ENCODE results near the gene ADPRHL1.
A peak's percentile ranks its signal among the peaks of the same experiment; 100 is the strongest.
"Not testable (repeated sequence)": the region's sequence is repeated elsewhere in the genome, so short reads cannot be mapped to it uniquely, and the experiment has no call there.

The ADPRHL1 gene

DNA sequence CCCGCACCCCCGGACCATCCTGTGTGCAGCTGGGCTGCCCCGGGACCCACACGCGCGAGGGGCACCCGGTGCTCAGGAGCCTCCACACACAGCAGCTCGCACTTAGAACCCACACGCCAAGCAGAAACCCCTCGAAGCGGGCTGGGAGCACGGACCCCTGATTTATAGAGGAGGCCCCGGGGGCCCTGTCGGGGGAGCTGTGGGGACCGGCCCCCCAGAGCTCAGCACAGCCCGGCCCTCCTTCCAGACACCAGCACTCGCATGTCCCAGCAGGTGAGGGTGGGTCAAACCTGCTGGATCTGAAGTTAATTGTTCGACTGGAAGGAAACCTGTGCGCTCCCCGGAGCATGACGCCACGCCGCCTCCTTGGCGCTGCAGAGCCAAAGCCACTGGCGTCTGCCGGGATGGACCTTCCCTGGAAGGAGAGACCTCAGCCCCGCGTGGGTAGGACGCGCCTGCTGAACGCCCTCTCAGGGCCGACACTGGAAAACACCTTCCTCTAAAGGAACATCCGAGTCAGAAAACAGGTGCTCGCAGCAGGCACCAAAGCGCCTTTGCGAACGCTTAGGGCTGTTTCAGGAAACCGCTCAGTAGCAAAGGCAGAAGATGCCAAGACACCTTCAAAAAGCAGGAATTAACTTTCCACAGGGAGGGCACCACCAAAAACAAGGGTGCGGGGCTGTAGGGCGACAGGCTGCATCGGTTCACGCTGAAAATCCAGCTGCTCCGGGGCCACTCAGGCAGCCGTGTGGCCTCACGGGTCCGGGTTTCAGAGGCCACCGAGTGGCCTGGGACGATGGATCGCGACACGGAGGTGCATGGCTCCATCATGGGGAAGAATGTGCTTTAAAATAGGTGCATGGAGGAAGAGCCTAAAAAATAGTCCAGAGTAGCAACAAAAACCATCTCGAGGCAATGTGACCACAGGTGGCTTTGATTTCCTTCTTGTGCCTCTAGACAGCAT is 51.6 kb downstream of the ADPRHL1 start:
- no peak for DNase-seq (ENCODE audit: low spot score in 2 of 2)
- no peak for ATAC-seq
- H3K9me3 Mint-ChIP-seq = no peaks in the 10 kb centered on the region
- H3K36me3 Mint-ChIP-seq = no peaks in the 10 kb centered on the region
- H3K27ac Mint-ChIP-seq = no peak overlapping the region
- no peak overlapping the region for H3K4me3 Mint-ChIP-seq
- H3K4me1 Mint-ChIP-seq = no peaks in the 10 kb centered on the region

DNA sequence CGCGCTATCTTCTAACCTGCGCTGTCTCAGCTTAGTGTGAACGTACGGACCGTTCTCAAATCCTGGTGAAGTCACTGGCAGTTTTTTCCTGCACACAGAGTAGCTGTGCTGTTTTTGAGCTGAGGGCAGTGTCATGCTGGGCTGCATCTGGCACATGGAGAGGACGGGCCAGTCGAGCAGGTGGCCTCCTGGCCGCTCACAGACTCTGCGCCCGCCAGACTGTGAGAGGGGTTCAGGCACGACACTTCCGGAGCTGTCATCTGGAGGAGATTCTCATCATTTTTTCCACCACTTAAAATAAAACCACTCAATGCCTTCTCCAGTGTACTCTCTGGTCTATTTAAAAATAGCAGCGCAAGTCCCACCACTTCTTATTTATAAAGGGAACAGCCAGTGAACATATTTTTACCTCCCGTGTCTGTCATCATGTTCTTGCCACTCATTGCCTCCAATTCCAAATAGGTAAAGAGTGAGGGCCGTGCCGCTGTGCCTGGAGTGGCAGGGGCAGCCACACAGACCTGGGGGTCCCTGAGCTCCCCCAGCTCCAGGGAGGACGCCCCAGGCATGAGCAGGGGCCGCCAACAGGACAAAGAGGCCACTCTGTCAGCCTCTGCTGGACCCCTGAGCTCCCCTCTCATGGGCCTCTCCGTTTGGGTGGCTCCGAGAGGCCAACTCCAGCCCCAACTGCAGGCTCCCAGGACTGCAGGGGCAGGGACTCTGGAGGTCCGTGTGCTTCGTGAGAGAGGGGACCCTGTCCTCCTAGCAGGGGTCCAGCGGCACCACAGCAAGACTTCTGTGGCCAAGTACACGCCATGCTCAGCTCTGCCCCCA is 52.5 kb downstream of the ADPRHL1 start:
- no peak for ATAC-seq
- DNase-seq (ENCODE audit: low spot score in 2 of 2) = no peak

DNA sequence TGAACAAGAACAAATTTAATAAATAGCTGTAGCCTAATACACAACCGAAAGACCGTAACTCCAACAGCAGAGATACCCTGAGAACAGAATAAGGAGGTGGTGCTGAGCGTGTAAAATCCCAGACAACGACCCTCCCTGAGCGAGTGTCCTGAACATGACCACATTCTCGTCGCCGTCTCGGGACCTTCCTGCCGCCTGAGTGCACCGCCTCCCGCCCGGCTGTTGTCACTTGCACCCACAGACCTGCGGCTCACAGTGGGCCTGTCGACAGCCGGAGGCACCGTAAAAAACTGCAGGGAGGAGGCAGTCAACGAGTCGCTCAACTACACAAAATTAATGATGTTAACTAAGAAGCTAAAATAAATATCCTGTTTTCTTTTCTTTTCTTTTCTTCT is 53.5 kb downstream of the ADPRHL1 start:
- Mint-ChIP-seq H3K27ac (no peak overlapping the region), H3K4me3 (no peak overlapping the region), H3K4me1 (no peaks in the 10 kb centered on the region), H3K9me3 (no peaks in the 10 kb centered on the region), H3K36me3 (no peaks in the 10 kb centered on the region)
- ATAC-seq = no peak
- no peak for DNase-seq (ENCODE audit: low spot score in 2 of 2)

More for the DNA sequence above, 52.5 kb downstream of the ADPRHL1 start:
- H3K4me1 Mint-ChIP-seq = no peaks in the 10 kb centered on the region
- no peaks in the 10 kb centered on the region for H3K9me3 Mint-ChIP-seq
- H3K27ac Mint-ChIP-seq = no peak overlapping the region
- H3K36me3 Mint-ChIP-seq = no peaks in the 10 kb centered on the region
- no peak overlapping the region for H3K4me3 Mint-ChIP-seq

DNA sequence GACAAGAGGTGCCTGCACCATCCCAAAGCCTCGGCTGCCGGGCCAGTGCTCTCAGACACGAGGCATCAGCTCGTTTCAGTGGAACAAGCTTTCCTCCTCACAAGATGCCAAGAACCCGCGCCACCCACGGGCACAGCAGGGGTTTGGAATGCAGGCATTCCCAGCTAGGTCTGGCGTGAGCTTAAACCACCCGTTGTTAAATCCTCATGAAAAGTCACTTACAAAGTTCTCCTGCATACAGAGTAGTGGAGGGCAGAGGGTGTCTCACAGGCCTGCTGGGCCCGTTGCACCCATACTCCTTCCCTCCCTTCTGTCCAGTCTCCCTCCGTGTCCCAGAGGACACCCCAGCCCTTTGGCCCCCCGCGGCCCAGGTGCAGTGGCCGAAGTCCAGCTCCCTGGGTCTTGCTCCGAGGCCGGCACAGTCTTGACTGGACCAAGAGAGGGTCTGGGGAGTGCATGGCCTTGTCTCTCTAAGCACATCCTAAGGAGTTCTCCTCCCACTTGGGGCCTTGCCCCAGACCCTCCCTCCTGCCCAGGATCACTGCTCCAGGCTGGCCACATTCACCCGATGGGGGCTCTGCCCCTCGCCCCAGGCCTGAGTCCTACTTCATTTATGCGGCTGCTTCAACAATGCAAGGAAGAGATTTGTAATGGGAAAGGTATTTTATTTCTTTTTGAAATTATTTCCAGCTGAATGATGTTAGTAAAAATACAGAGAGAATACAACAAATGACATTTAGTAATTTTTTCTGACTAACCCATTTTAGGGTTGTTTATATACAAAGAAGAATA is 54.1 kb downstream of the ADPRHL1 start:
- H3K4me3 Mint-ChIP-seq = no peak overlapping the region
- no peak for DNase-seq (ENCODE audit: low spot score in 2 of 2)

DNA sequence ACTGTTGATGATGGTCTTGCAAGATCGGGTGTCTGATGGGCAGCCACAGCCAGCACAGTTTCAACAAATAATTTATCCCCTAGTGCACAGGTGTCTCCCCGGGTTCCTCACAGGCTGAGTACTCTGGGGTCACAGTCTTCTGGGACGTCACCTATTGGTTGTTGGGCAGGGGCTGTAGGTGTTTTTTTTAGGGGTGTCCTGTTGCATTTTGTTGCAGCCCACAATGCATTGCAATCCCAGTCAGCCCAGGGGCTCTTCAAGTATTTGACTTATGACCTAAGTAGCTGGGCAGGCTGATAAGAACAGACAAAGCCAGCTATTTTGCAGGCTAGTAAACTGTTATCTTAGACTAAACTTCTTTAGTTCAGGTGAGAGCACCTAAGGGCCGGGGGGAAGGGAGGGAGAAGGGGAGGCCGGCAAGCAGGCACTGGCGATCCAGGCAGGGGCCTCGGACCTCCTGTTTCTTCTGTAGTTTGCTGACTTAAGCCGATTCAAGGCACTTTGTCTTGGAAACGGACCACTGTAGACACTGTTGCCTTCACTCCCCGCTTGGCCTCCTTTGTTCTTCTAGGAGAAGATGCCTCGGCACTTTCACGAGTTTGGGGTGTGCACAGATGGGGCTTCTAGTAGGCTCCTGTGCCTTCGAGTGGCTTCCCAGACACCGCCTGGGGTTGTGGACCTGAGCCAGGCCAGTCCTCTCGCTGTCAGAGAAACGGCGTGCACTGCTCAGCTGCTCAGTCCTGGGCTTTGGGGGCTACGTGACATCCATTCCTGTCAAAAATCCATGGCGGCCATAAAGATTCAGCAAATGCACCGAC is 55.5 kb downstream of the ADPRHL1 start:
- no peak for ATAC-seq
- Mint-ChIP-seq H3K4me3 (no peak overlapping the region), H3K36me3 (no peaks in the 10 kb centered on the region), H3K27ac (no peak overlapping the region), H3K4me1 (peaks cover 6% of the 10 kb centered on the region), H3K9me3 (no peaks in the 10 kb centered on the region)
- no peak for DNase-seq (ENCODE audit: low spot score in 2 of 2)

More for the DNA sequence above, 54.1 kb downstream of the ADPRHL1 start:
- Mint-ChIP-seq H3K9me3 (no peaks in the 10 kb centered on the region), H3K36me3 (no peaks in the 10 kb centered on the region), H3K27ac (no peak overlapping the region), H3K4me1 (no peaks in the 10 kb centered on the region)
- peak; percentile 31 for ATAC-seq

DNA sequence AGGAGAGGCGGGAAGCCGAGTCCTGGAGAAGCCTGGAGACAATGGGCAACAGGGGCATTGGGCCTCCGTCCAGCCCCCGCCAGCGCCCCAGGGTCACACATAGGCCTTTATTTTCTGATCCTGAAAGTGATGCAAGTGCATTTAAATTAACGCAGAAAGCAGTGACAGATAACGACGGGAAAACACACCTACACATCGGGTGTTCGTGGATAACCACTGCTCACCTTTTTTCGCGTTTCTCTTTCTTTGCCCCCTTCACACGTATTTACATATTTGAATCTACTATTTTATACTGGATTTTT is 59.0 kb downstream of the ADPRHL1 start:
- H3K9me3 Mint-ChIP-seq = no peaks in the 10 kb centered on the region
- H3K4me3 Mint-ChIP-seq = peak overlapping the region; percentile 82
- H3K4me1 Mint-ChIP-seq = peaks cover 6% of the 10 kb centered on the region
- H3K36me3 Mint-ChIP-seq = no peaks in the 10 kb centered on the region
- no peak for ATAC-seq
- H3K27ac Mint-ChIP-seq = no peak overlapping the region
- DNase-seq (ENCODE audit: low spot score in 2 of 2) = no peak

DNA sequence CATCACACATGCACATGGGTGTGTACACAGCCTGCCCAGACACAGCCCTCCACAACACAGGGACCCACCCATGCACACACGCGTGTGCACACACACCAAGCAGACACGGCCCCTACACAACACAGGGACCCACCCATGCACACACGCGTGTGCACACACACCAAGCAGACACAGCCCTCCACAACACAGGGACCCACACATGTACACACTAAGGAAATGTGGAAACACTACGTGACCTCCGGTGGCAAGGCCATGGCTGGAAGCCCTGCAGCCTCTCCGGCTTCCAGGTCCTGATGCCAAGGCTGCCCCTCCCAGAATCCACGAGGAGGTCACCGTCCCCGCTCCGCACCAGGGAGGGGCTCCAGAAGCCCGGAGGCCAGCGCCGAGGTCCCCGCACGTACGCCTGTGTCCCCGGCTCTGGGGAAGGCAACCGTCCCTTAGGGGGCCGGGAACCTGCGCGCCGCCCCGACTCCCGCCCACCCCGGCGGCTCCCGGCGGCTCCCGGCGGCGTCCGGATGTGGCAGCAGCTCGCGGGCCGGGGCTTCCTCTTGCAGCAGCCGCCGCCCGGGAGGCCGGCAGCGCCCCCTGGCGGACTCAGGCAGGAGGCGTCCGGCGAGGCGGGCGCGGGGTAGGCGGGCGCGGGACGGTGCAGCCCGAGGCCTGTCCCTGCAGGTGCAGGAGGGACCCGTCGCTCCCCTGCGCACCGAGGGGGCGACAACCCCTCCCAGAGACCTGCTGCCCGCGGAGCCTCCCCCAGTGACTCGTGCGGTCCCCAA is 59.5 kb downstream of the ADPRHL1 start:
- H3K4me3 Mint-ChIP-seq = peak overlapping the region; percentile 82
- H3K9me3 Mint-ChIP-seq = no peaks in the 10 kb centered on the region
- ATAC-seq = peak; percentile 95
- H3K4me1 Mint-ChIP-seq = peaks cover 6% of the 10 kb centered on the region
- H3K36me3 Mint-ChIP-seq = no peaks in the 10 kb centered on the region
- peak overlapping the region; percentile 45 for H3K27ac Mint-ChIP-seq
- peak; percentile 87 to 93 for DNase-seq (ENCODE audit: low spot score in 2 of 2)

DNA sequence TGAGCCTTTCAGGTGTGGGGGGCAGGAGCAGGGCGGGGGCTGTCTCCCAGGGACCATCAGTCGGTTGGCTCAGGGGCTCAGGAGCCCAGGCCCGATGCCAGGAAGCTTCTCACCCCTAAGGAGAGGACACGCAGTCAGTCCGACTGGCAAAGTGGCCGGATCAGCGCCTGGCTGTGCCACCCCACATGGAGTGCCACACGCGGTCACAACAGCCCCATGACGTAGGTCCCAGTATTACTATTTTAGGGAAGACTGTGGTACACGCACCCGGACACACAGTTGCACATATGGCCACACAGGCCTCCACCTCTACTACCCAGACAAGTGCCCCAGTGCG is 60.1 kb downstream of the ADPRHL1 start:
- peak overlapping the region; percentile 82 for H3K4me3 Mint-ChIP-seq
- no peaks in the 10 kb centered on the region for H3K36me3 Mint-ChIP-seq
- DNase-seq (ENCODE audit: low spot score in 2 of 2) (no peak), ATAC-seq (no peak)
- H3K4me1 Mint-ChIP-seq = peaks cover 6% of the 10 kb centered on the region
- no peaks in the 10 kb centered on the region for H3K9me3 Mint-ChIP-seq
- peak overlapping the region; percentile 45 for H3K27ac Mint-ChIP-seq

DNA sequence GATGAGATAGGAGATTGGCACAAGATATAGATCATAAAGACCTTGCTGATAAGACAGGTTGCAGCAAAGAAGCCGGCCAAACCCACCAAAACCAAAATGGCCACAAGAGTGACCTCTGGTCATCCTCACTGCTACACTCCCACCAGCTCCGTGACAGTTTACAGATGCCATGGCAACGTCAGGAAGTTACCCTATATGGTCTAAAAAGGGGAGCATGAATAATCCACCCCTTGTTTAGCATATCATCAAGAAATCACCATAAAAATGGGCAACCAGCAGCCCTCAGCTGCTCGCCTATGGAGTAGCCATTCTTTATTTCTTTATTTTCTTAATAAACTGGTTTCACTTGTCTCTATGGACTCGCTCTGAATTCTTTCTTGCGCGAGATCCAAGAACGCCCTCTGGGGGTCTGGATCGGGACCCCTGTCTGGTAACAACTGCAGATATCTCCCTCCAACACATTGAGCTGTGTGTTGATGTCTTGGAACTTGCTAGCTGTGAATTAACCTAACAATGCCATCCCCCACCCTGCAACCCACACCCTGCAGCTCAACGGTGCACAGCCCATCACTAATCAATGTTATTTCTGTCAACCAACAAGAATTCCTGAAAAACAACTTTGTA is 62.3 kb downstream of the ADPRHL1 start:
- Mint-ChIP-seq H3K9me3 (no peaks in the 10 kb centered on the region), H3K27ac (no peak overlapping the region), H3K36me3 (no peaks in the 10 kb centered on the region), H3K4me3 (no peak overlapping the region), H3K4me1 (peaks cover 6% of the 10 kb centered on the region)
- DNase-seq (ENCODE audit: low spot score in 2 of 2) (no peak), ATAC-seq (no peak)

DNA sequence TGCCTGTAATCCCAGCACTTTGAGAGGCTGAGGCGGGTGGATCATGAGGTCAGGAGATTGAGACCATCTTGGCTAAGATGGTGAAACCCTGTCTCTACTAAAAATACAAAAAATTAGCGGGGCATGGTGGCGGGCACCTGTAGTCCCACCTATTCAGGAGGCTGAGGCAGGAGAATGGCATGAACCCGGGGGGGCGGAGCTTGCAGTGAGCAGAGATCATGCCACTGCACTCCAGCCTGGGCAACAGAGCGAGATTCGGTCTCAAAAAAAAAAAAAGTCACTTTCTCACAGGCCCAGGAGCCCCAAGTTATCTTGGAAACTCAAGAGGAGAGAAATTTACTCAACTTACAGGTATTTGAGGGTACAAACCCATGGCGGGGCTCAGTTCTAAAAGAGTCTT is 63.7 kb downstream of the ADPRHL1 start:
- not testable (repeated sequence) for H3K4me1 Mint-ChIP-seq; H3K36me3 Mint-ChIP-seq; H3K27ac Mint-ChIP-seq; H3K9me3 Mint-ChIP-seq; DNase-seq (ENCODE audit: low spot score in 2 of 2); H3K4me3 Mint-ChIP-seq; ATAC-seq

DNA sequence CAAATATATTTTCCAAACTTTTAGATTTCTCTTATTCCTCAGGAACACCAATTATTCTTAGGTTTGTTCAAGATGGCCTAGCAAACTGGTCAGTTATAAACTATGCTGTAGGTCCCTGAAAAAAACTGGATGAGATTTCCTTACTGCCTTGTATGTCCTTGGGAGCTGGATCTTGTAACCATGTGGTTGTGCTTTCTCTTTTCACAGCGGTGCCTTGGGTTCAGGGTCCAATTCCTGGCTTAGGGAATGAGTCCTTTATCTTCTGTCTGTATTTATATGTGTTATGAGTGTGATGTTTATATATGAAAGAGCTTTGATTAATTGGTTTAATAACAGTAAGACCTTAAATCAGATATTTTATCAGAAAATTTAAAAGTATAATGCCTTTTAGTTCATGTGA is 65.9 kb downstream of the ADPRHL1 start:
- no peak overlapping the region for H3K4me3 Mint-ChIP-seq
- ATAC-seq (no peak), DNase-seq (ENCODE audit: low spot score in 2 of 2) (no peak)
- no peak overlapping the region for H3K27ac Mint-ChIP-seq
- no peaks in the 10 kb centered on the region for H3K4me1 Mint-ChIP-seq
- no peaks in the 10 kb centered on the region for H3K36me3 Mint-ChIP-seq
- H3K9me3 Mint-ChIP-seq = no peaks in the 10 kb centered on the region

DNA sequence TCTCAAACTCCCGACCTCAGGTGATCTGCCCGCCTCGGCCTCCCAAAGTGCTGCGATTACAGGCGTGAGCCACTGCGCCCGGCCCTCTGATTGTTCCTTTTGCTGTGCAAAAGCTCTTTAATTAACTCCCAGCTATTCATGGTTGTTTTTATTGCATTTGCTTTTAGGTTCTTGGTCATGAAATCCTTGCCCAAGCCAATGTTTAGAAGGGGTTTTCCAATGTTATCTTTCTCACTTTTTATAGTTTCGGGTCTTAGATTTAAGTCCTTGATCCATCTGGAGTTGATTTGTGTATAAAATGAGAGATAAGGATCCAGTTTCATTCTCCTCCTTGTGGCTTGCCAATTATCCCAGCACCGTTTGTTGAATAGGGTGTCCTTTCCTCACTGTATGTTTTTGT is 70.2 kb downstream of the ADPRHL1 start:
- Mint-ChIP-seq H3K4me3 (no peak overlapping the region), H3K36me3 (no peaks in the 10 kb centered on the region), H3K27ac (no peak overlapping the region), H3K9me3 (no peaks in the 10 kb centered on the region), H3K4me1 (no peaks in the 10 kb centered on the region)
- ATAC-seq = no peak
- DNase-seq (ENCODE audit: low spot score in 2 of 2) = no peak

DNA sequence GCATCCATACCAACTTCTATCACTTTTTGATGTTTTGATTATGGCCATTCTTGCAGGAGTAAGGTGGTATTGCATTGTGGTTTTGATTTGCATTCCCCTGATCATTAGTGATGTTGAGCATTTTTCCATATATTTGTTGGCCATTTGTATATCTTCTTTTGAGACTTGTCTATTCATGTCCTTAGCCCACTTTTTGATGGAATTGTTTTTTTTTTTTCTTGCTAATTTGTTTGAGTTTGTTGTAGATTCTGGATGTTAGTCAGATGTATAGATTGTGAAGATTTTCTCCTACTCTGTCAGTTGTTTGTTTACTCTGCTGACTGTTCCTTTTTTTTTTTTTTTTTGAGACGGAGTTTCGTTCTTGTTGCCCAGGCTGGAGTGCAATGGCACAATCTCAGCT is 70.7 kb downstream of the ADPRHL1 start:
- H3K36me3 Mint-ChIP-seq; H3K9me3 Mint-ChIP-seq; H3K4me1 Mint-ChIP-seq; H3K27ac Mint-ChIP-seq; H3K4me3 Mint-ChIP-seq; ATAC-seq; DNase-seq (ENCODE audit: low spot score in 2 of 2): not testable (repeated sequence)

DNA sequence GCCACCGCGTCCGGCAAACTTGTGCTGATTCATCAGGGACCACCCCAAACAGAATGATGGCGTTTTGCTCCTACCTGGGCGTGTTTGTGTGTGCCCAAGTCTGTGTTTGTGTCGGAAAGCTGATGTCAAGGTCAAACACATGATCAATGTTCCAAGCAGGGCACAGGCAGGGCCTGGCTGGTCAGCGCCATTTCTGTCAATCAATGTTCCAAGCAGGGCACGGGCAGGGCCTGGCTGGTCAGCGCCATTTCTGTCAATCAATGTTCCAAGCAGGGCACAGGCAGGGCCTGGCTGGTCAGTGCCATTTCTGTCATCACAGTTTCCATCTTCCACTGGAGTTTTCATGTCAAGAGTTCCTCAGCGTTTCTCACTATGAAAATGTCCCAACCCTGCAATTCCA is 74.5 kb downstream of the ADPRHL1 start:
- H3K4me1 Mint-ChIP-seq = no peaks in the 10 kb centered on the region

More for the DNA sequence above, 74.5 kb downstream of the ADPRHL1 start:
- DNase-seq (ENCODE audit: low spot score in 2 of 2) (no peak), ATAC-seq (no peak)
- no peaks in the 10 kb centered on the region for H3K36me3 Mint-ChIP-seq
- no peak overlapping the region for H3K27ac Mint-ChIP-seq
- no peak overlapping the region for H3K4me3 Mint-ChIP-seq
- no peaks in the 10 kb centered on the region for H3K9me3 Mint-ChIP-seq
